NCI-H526 treated with DMSO at 0.1 percent for 48 hours (cell line): ENCODE measurements around the gene CCNK.
A peak's percentile ranks its signal among the peaks of the same experiment; 100 is the strongest.

Experiments
- DNase-seq: peaks from one replicate; lab custom pipeline; 2025; lab: John Stamatoyannopoulos, UW

Gene CCNK

GRCh38 chr14:99535908-99536778, 54.9 kb downstream of the CCNK start:
- no peak for DNase-seq

GRCh38 chr14:99537399-99537798, 56.2 kb downstream of the CCNK start:
- no peak for DNase-seq

- no peak for DNase-seq
Measured at GRCh38 chr14:99538275-99538674, 57.1 kb downstream of the CCNK start.

- DNase-seq = no peak
Measured at GRCh38 chr14:99538733-99539132, 57.5 kb downstream of the CCNK start.

GRCh38 chr14:99539491-99539890, 58.3 kb downstream of the CCNK start:
- DNase-seq = no peak

- no peak for DNase-seq
Measured at GRCh38 chr14:99540196-99541032, 59.2 kb downstream of the CCNK start.

GRCh38 chr14:99541211-99541610, 60.0 kb downstream of the CCNK start:
- no peak for DNase-seq

- no peak for DNase-seq
Measured at GRCh38 chr14:99541677-99542470, 60.7 kb downstream of the CCNK start.

- DNase-seq = no peak
Measured at GRCh38 chr14:99542566-99542965, 61.4 kb downstream of the CCNK start.

GRCh38 chr14:99543370-99543769, 62.2 kb downstream of the CCNK start:
- DNase-seq = no peak

GRCh38 chr14:99543985-99544384, 62.8 kb downstream of the CCNK start:
- no peak for DNase-seq

GRCh38 chr14:99544991-99545390, 63.8 kb downstream of the CCNK start:
- no peak for DNase-seq

GRCh38 chr14:99545586-99545985, 64.4 kb downstream of the CCNK start:
- no peak for DNase-seq

GRCh38 chr14:99546234-99546879, 65.1 kb downstream of the CCNK start:
- DNase-seq = no peak

- DNase-seq = no peak
Measured at GRCh38 chr14:99548255-99548654, 67.0 kb downstream of the CCNK start.

GRCh38 chr14:99548871-99549515, 67.8 kb downstream of the CCNK start:
- no peak for DNase-seq

GRCh38 chr14:99549684-99550083, 68.5 kb downstream of the CCNK start:
- no peak for DNase-seq

- DNase-seq = no peak
Measured at GRCh38 chr14:99550387-99550992, 69.3 kb downstream of the CCNK start.

- DNase-seq = peak; percentile 10
Measured at GRCh38 chr14:99551034-99551922, 70.1 kb downstream of the CCNK start.
